H9 (cell line): ENCODE measurements around the gene NECAB3. TPM values are rescaled to one million over a fixed set of nuclear protein-coding genes. Genes with fewer than 3 reads are reported as not detected.

ENCODE experiments used
- DNase-seq: peaks from one replicate; pipeline ENCODE4 v3.0.0-alpha.2; 2017
- H2AFZ ChIP-seq: one replicate; pipeline ENCODE4 v1.6.1; 2013; ENCODE audit warnings: mild to moderate bottlenecking, low read length, control low read depth, moderate library complexity
- H2AK5ac ChIP-seq: 2 replicates; pipeline ENCODE4 v1.6.1; 2013; ENCODE audit warnings: low read length, control low read depth, mixed read lengths; ENCODE audit not compliant: insufficient read length
- H2BK120ac ChIP-seq: one replicate; pipeline ENCODE4 v1.6.1; 2013; ENCODE audit warnings: low read depth, mild to moderate bottlenecking, low read length, control low read depth, inconsistent platforms; ENCODE audit not compliant: poor library complexity, severe bottlenecking
- H2BK12ac ChIP-seq: 2 replicates; pipeline ENCODE4 v1.6.1; 2013; ENCODE audit warnings: low read length, control low read depth, mixed read lengths, low read depth; ENCODE audit not compliant: insufficient read length
- H2BK15ac ChIP-seq: 2 replicates; pipeline ENCODE4 v1.6.1; 2013; ENCODE audit warnings: low read depth, low read length, control low read depth
- H2BK20ac ChIP-seq: one replicate; pipeline ENCODE4 v1.6.1; 2013; ENCODE audit warnings: low read depth, mild to moderate bottlenecking, low read length, control low read depth, inconsistent platforms; ENCODE audit not compliant: poor library complexity, severe bottlenecking
- H2BK5ac ChIP-seq: 2 replicates; pipeline ENCODE4 v1.6.1; 2013; ENCODE audit warnings: low read length, control low read depth, mixed read lengths; ENCODE audit not compliant: insufficient read length
- H3K14ac ChIP-seq: 2 replicates; pipeline ENCODE4 v1.6.1; 2013; ENCODE audit warnings: low read length, control low read depth; ENCODE audit not compliant: insufficient read depth
- H3K18ac ChIP-seq: 2 replicates; pipeline ENCODE4 v1.6.1; 2013; ENCODE audit warnings: low read depth, mild to moderate bottlenecking, mixed read lengths, low read length, control low read depth; ENCODE audit not compliant: insufficient read length
- H3K23ac ChIP-seq: 2 replicates; pipeline ENCODE4 v1.6.1; 2013; ENCODE audit warnings: low read length, control low read depth, mixed read lengths, low read depth; ENCODE audit not compliant: insufficient read length
- H3K23me2 ChIP-seq: 2 replicates; pipeline ENCODE4 v1.6.1; 2013; ENCODE audit warnings: low read depth, mild to moderate bottlenecking, mixed read lengths, low read length, control low read depth; ENCODE audit not compliant: insufficient read length, poor library complexity, severe bottlenecking
- H3K27ac ChIP-seq: 2 replicates; pipeline ENCODE4 v1.5.1; 2013; ENCODE audit warnings: low read length, control low read depth, mixed read lengths, low read depth; ENCODE audit not compliant: insufficient read length
- H3K27me3 ChIP-seq: 2 replicates; pipeline ENCODE4 v1.6.1; 2013; ENCODE audit warnings: low read length, control low read depth, inconsistent platforms; ENCODE audit not compliant: insufficient read depth
- H3K4ac ChIP-seq: 2 replicates; pipeline ENCODE4 v1.6.1; 2013; ENCODE audit warnings: low read depth, mild to moderate bottlenecking, control low read depth, inconsistent platforms, low read length, moderate library complexity
- H3K4me1 ChIP-seq: 2 replicates; pipeline ENCODE4 v1.6.1; 2013; ENCODE audit warnings: low read length, control low read depth, inconsistent platforms; ENCODE audit not compliant: insufficient read depth
- H3K4me2 ChIP-seq: 2 replicates; pipeline ENCODE4 v1.6.1; 2013; ENCODE audit warnings: low read length, control low read depth, mixed read lengths; ENCODE audit not compliant: insufficient read length, insufficient read depth
- H3K56ac ChIP-seq: 2 replicates; pipeline ENCODE4 v1.6.1; 2013; ENCODE audit warnings: low read depth, mild to moderate bottlenecking, mixed read lengths, low read length, control low read depth; ENCODE audit not compliant: insufficient read length
- H3K79me1 ChIP-seq: 2 replicates; pipeline ENCODE4 v1.6.1; 2013; ENCODE audit warnings: low read depth, mild to moderate bottlenecking, moderate library complexity, low read length, control low read depth, inconsistent platforms; ENCODE audit not compliant: insufficient read depth, poor library complexity, severe bottlenecking
- H3K79me2 ChIP-seq: 2 replicates; pipeline ENCODE4 v1.6.1; 2013; ENCODE audit warnings: low read length, control low read depth, inconsistent platforms; ENCODE audit not compliant: insufficient read depth
- H3K9ac ChIP-seq: 2 replicates; pipeline ENCODE4 v1.6.1; 2013; ENCODE audit warnings: low read length, control low read depth, mixed read lengths; ENCODE audit not compliant: insufficient read length; ENCODE audit errors: extremely low read depth
- H3K9me3 ChIP-seq: one replicate; pipeline ENCODE4 v1.6.1; 2013; ENCODE audit warnings: low read depth, low read length, inconsistent platforms; ENCODE audit not compliant: control insufficient read depth
- H3T11ph ChIP-seq: one replicate; pipeline ENCODE4 v1.6.1; 2013; ENCODE audit warnings: mild to moderate bottlenecking, low read length, control low read depth, inconsistent platforms
- H4K20me1 ChIP-seq: one replicate; pipeline ENCODE4 v1.6.1; 2013; ENCODE audit not compliant: control insufficient read depth, insufficient read length, insufficient read depth
- H4K5ac ChIP-seq: 2 replicates; pipeline ENCODE4 v1.6.1; 2013; ENCODE audit warnings: low read depth, mild to moderate bottlenecking, mixed read lengths, low read length, control low read depth; ENCODE audit not compliant: insufficient read length
- H4K8ac ChIP-seq: replicated peaks from 2 replicates; pipeline ENCODE4 v1.6.1; 2013; ENCODE audit warnings: low read length, control low read depth, mixed read lengths, low read depth; ENCODE audit not compliant: insufficient read length
- H4K91ac ChIP-seq: 2 replicates; pipeline ENCODE4 v1.6.1; 2013; ENCODE audit warnings: low read depth, mild to moderate bottlenecking, moderate library complexity, mixed read lengths, low read length, control low read depth; ENCODE audit not compliant: insufficient read length
- H3K27ac Mint-ChIP-seq, 3 experiments: 2 replicates in 2 of 3; 3 replicates in 1 of 3; pipeline ENCODE4 v1.8.0; 2020 to 2021; ENCODE audit warnings: mixed read lengths in 3 of 3, mild to moderate bottlenecking in 1 of 3, moderate library complexity in 1 of 3
- H3K27me3 Mint-ChIP-seq: 2 replicates; pipeline ENCODE4 v1.8.0; 2021; ENCODE audit warnings: low read depth, mild to moderate bottlenecking, moderate library complexity, mixed read lengths
- H3K36me3 Mint-ChIP-seq, 3 experiments: 2 replicates in 2 of 3; 3 replicates in 1 of 3; pipeline ENCODE4 v1.8.0; 2020 to 2021; ENCODE audit warnings: low read depth in 3 of 3, mixed read lengths in 3 of 3; ENCODE audit not compliant: insufficient read depth in 1 of 3
- H3K4me1 Mint-ChIP-seq, 2 experiments: 2 replicates each; pipeline ENCODE4 v1.8.0; 2020; ENCODE audit warnings: mixed read lengths in 2 of 2
- H3K4me3 Mint-ChIP-seq, 2 experiments: 2 replicates in 1 of 2; 3 replicates in 1 of 2; pipeline ENCODE4 v1.8.0; 2020 to 2021; ENCODE audit warnings: mild to moderate bottlenecking in 2 of 2, mixed read lengths in 2 of 2, moderate library complexity in 1 of 2
- H3K9me3 Mint-ChIP-seq, 2 experiments: 2 replicates in 1 of 2; 3 replicates in 1 of 2; pipeline ENCODE4 v1.8.0; 2020; ENCODE audit warnings: mild to moderate bottlenecking in 2 of 2, mixed read lengths in 2 of 2, moderate library complexity in 1 of 2
- CTCF ChIP-seq: fragments of 200-600 bp; sonication (generic); conservative IDR thresholded peaks from 3 replicates; pipeline ENCODE4 v1.8.0; 2021; ENCODE audit warnings: antibody characterized with exemption, mild to moderate bottlenecking
- WGBS: extraction: QIAGEN DNeasy Blood & Tissue Kit; methylation state at CpG from one replicate; pipeline ENCODE4 v1.1.7; 2013; ENCODE audit warnings: missing lambda C conversion rate, low lambda C conversion rate, mixed read lengths; ENCODE audit not compliant: insufficient read length; ENCODE audit errors: extremely low coverage; 5-methylcytosine and 5-hydroxymethylcytosine counted together
- total RNA-seq: library from RNA; stranded (reverse); gene quantifications from 2 replicates; pipeline ENCODE4 v1.2.1, GENCODE V29; 2021

The NECAB3 gene
- total RNA-seq, 1 experiment from 2014 or later, result 57.7 TPM

GRCh38 chr20:33668466-33669155, 5.6 kb downstream of the NECAB3 start:
- H3K23ac ChIP-seq, result no peak overlapping the region
- H3K18ac ChIP-seq, result no peak overlapping the region
- H2AK5ac ChIP-seq, result no peak overlapping the region
- no peak overlapping the region for H4K91ac ChIP-seq
- no peaks in the 10 kb centered on the region for H3K27me3 ChIP-seq
- no peak overlapping the region for H3K27ac ChIP-seq
- H3K4me1 ChIP-seq, result peaks cover 4% of the 10 kb centered on the region; the same call in 1 of the 2 replicates
- no peak overlapping the region for H3K9ac ChIP-seq
- H2BK20ac ChIP-seq, result no peak overlapping the region
- no peak overlapping the region for H2BK15ac ChIP-seq
- no CpG with 5 or more reads among the region's 13 CpGs for WGBS
- no peak for TF ChIP-seq CTCF
- peaks cover 39% of the 10 kb centered on the region in 2 experiments for H3K4me1 Mint-ChIP-seq
- no peaks in the 10 kb centered on the region for H3K9me3 ChIP-seq
- no peaks in the 10 kb centered on the region for H3K79me2 ChIP-seq
- H2BK120ac ChIP-seq, result no peak overlapping the region
- no peak for DNase-seq
- peaks cover 26 to 53% (median 39%) of the 10 kb centered on the region in 3 experiments for H3K36me3 Mint-ChIP-seq
- no peak overlapping the region for H3T11ph ChIP-seq
- H2BK12ac ChIP-seq, result no peak overlapping the region
- no peak overlapping the region for H4K5ac ChIP-seq
- peaks cover 6% of the 10 kb centered on the region for H3K27me3 Mint-ChIP-seq
- no peak overlapping the region for H3K14ac ChIP-seq
- no peak overlapping the region for H2AFZ ChIP-seq
- no peaks in the 10 kb centered on the region for H3K79me1 ChIP-seq
- H3K23me2 ChIP-seq, result peaks cover 17% of the 10 kb centered on the region
- no peak overlapping the region for H4K8ac ChIP-seq
- no peak overlapping the region; a peak in 1 of 5 replicates for H3K4me3 Mint-ChIP-seq
- H3K4ac ChIP-seq, result no peak overlapping the region
- H3K27ac Mint-ChIP-seq, result no peak overlapping the region
- H3K9me3 Mint-ChIP-seq, result no peaks in the 10 kb centered on the region; a peak in 1 of 5 replicates
- H4K20me1 ChIP-seq, result no peaks in the 10 kb centered on the region
- no peak overlapping the region for H3K56ac ChIP-seq
- no peak overlapping the region for H3K4me2 ChIP-seq
- H2BK5ac ChIP-seq, result no peak overlapping the region
